Measurements from ENCODE around the gene KDM2A.

KDM2A gene

GRCh38 chr11:67273260-67273990 lies 154.4 kb downstream of the KDM2A start:
- DNase-seq (ENCODE audit: low read depth in 2 of 2) = no peak

- no peak for DNase-seq (ENCODE audit: low read depth in 2 of 2)
Observed at GRCh38 chr11:67274768-67275605, 155.9 kb downstream of the KDM2A start.

- DNase-seq (ENCODE audit: low read depth in 2 of 2) = no peak
Observed at GRCh38 chr11:67275606-67276409, 156.7 kb downstream of the KDM2A start.

- DNase-seq (ENCODE audit: low read depth in 2 of 2) = no peak
Observed at GRCh38 chr11:67276781-67277230, 157.7 kb downstream of the KDM2A start.

GRCh38 chr11:67277231-67277961 lies 158.3 kb downstream of the KDM2A start:
- DNase-seq (ENCODE audit: low read depth in 2 of 2) = peak; percentile 74 to 81

GRCh38 chr11:67278135-67278938 lies 159.3 kb downstream of the KDM2A start:
- no peak for DNase-seq (ENCODE audit: low read depth in 2 of 2)

GRCh38 chr11:67278939-67279588 lies 160.0 kb downstream of the KDM2A start:
- no peak for DNase-seq (ENCODE audit: low read depth in 2 of 2)

GRCh38 chr11:67279589-67280340 lies 160.7 kb downstream of the KDM2A start:
- no peak for DNase-seq (ENCODE audit: low read depth in 2 of 2)

GRCh38 chr11:67280341-67280787 lies 161.3 kb downstream of the KDM2A start:
- no peak for DNase-seq (ENCODE audit: low read depth in 2 of 2)

- no peak for DNase-seq (ENCODE audit: low read depth in 2 of 2)
Observed at GRCh38 chr11:67280788-67281551, 161.9 kb downstream of the KDM2A start.

GRCh38 chr11:67281552-67282150 lies 162.6 kb downstream of the KDM2A start:
- no peak for DNase-seq (ENCODE audit: low read depth in 2 of 2)

GRCh38 chr11:67282155-67282875 lies 163.3 kb downstream of the KDM2A start:
- DNase-seq (ENCODE audit: low read depth in 2 of 2) = no peak

GRCh38 chr11:67282876-67283371 lies 163.9 kb downstream of the KDM2A start:
- DNase-seq (ENCODE audit: low read depth in 2 of 2) = no peak

GRCh38 chr11:67283481-67283963 lies 164.5 kb downstream of the KDM2A start:
- DNase-seq (ENCODE audit: low read depth in 2 of 2) = no peak

GRCh38 chr11:67284811-67285540 lies 165.9 kb downstream of the KDM2A start:
- no peak for DNase-seq (ENCODE audit: low read depth in 2 of 2)
